ENCODE measurements around the gene RNF150.

The RNF150 gene

DNA sequence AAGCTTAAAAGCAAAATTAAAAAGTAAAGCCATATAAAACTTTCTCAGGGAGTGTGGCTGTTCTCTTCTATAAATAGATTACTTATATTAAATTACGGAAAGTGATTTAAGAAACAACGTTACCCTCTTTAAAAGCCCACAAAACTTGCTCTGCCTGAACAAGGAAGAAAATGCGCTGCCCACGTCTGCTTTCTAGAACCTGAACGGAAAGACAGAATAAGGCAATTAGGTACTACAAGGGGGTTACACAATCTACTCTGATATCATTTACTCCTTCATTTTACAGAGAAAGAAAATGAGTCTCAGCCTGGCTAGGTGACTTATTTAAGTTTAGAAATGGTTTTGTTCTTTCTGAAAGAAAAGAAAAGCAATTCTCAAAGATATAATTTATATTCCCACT lies 147.2 kb downstream of the RNF150 start:
- H3K27ac ChIP-seq, result no peak overlapping the region
- no peak for DNase-seq
- in situ Hi-C loops (cut with HindIII; ENCODE audit: low pct_ligation_motif_present, low sequenced_read_pairs), result no loop called here
- no peaks in the 10 kb centered on the region for H3K36me3 ChIP-seq (replicated peaks)
- no peaks in the 10 kb centered on the region for H3K27me3 ChIP-seq (replicated peaks)
- H3K4me3 ChIP-seq (ENCODE audit: low read depth, low read length), result no peak overlapping the region
- TF ChIP-seq, protein P1, sequence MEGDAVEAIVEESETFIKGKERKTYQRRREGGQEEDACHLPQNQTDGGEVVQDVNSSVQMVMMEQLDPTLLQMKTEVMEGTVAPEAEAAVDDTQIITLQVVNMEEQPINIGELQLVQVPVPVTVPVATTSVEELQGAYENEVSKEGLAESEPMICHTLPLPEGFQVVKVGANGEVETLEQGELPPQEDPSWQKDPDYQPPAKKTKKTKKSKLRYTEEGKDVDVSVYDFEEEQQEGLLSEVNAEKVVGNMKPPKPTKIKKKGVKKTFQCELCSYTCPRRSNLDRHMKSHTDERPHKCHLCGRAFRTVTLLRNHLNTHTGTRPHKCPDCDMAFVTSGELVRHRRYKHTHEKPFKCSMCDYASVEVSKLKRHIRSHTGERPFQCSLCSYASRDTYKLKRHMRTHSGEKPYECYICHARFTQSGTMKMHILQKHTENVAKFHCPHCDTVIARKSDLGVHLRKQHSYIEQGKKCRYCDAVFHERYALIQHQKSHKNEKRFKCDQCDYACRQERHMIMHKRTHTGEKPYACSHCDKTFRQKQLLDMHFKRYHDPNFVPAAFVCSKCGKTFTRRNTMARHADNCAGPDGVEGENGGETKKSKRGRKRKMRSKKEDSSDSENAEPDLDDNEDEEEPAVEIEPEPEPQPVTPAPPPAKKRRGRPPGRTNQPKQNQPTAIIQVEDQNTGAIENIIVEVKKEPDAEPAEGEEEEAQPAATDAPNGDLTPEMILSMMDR (IDR thresholded peaks at IDR 0.05; ENCODE audit: low read depth, low read length, missing control alignments), result no peak

DNA sequence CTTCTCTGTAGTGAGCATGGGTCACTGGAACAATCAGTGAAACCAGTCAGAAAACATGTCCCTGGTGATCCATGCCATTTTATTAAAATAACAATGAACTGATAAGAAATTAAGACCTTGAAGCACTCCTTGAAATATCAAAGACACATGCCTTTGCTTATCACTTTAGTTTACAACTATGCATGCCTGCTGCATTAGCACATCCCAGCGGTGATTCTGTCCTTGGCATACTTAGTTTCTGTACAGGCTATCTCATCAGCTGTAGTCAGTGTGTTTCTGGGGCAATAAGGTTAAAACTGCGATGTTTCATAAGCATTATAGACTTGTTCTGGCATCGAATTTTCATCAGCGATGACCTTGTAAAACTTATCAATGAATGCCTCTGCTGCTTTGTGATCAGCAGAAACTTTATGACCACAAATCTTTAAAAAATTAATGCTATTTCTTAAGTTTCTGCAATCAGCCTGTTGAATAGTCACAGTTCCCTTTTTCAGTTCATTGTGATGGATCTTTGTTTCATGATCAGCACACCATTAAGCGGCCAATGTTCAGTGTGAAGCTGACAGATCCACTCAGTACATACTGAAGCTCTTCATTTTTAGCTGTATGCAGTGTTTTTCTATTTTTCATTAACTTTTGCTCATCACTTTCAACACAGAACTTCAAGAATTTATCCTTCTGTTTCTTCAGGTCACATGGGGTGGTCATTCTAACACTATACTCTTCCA lies 150.5 kb downstream of the RNF150 start:
- no peak for DNase-seq
- in situ Hi-C loops (cut with HindIII; ENCODE audit: low pct_ligation_motif_present, low sequenced_read_pairs), result no loop called here
- Histone ChIP-seq H3K27me3 (replicated peaks) (no peaks in the 10 kb centered on the region), H3K36me3 (replicated peaks) (no peaks in the 10 kb centered on the region), H3K27ac (no peak overlapping the region), H3K4me3 (ENCODE audit: low read depth, low read length) (no peak overlapping the region)
- TF ChIP-seq, protein P1 (IDR thresholded peaks at IDR 0.05; ENCODE audit: low read depth, low read length, missing control alignments), result no peak

GRCh38 chr4:140980426-140981200 lies 152.7 kb downstream of the RNF150 start:
- TF ChIP-seq, protein P1 (IDR thresholded peaks at IDR 0.05; ENCODE audit: low read depth, low read length, missing control alignments), result no peak
- no peak for DNase-seq
- H3K27ac ChIP-seq, result no peak overlapping the region
- no peak overlapping the region for H3K4me3 ChIP-seq (ENCODE audit: low read depth, low read length)
- H3K36me3 ChIP-seq (replicated peaks), result no peaks in the 10 kb centered on the region
- in situ Hi-C loops (cut with HindIII; ENCODE audit: low pct_ligation_motif_present, low sequenced_read_pairs), result no loop called here
- no peaks in the 10 kb centered on the region for H3K27me3 ChIP-seq (replicated peaks)

DNA sequence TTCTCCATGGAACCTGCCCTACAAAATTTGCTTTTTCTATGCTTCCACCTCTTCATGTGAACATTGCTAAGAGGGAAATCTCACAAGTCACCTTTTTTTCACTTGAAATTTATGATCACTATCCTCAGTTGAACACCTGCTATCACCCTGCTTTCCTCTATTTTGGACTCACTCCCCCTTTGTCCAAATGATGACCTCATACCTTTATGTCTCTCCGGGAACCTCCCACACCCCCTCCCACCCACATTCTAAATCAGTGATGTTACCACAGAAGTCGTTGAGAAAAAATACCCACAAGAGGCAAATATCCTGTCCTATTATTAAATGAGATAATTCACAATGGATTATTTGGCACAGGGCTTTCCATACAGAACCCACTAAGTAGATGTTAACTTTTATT lies 156.5 kb downstream of the RNF150 start:
- H3K27me3 ChIP-seq (replicated peaks), result no peaks in the 10 kb centered on the region
- no peak for DNase-seq
- no peak overlapping the region for H3K4me3 ChIP-seq (ENCODE audit: low read depth, low read length)
- no peaks in the 10 kb centered on the region for H3K36me3 ChIP-seq (replicated peaks)
- no peak overlapping the region for H3K27ac ChIP-seq
- TF ChIP-seq, protein P1 (IDR thresholded peaks at IDR 0.05; ENCODE audit: low read depth, low read length, missing control alignments), result no peak
- in situ Hi-C loops (cut with HindIII; ENCODE audit: low pct_ligation_motif_present, low sequenced_read_pairs), result no loop called here

DNA sequence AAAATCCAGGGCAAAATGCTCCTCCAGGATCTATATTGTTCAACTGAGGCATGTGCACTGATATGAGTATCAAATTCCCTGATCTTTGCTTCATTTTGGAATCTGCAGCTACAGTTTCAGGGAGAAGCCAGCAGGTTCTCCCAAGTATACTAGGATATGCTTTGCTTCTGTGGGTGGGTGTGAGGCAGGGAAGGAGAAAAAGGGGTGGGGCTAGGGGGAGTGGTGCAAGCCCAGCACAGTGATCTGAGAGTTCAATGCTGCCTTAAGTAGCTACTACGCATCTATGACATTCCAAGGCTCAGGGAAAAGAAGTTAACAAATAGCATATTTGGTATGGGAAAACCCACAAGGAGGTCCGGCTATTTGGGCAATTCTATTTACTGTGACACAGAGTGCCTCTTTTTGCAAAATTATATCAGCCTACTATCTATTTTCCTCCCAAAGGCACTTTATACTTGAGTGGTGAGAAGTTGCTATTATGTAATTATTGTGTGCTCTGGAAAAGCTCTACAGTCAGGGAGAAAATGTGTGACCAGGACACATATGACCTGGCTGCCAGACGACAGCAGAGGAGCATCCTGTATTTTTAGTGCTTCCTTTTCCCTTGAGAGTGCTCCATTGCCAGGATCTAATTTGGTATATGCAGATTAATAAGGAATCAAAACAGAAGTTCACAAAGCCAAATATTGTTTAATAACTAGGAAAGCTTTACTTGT lies 162.0 kb downstream of the RNF150 start:
- no peaks in the 10 kb centered on the region for H3K27me3 ChIP-seq (replicated peaks)
- in situ Hi-C loops (cut with HindIII; ENCODE audit: low pct_ligation_motif_present, low sequenced_read_pairs), result no loop called here
- TF ChIP-seq, protein P1 (IDR thresholded peaks at IDR 0.05; ENCODE audit: low read depth, low read length, missing control alignments), result no peak
- H3K27ac ChIP-seq, result no peak overlapping the region
- no peaks in the 10 kb centered on the region for H3K36me3 ChIP-seq (replicated peaks)
- DNase-seq, result no peak
- H3K4me3 ChIP-seq (ENCODE audit: low read depth, low read length), result no peak overlapping the region
